Suppressor macrophage (primary cell): Measurements from ENCODE around the gene SOX10.

Experiments used
- DNase-seq, 4 experiments: peaks; one replicate each; pipeline ENCODE4 v3.0.0-alpha.2; 2020 to 2022

The SOX10 gene

DNA sequence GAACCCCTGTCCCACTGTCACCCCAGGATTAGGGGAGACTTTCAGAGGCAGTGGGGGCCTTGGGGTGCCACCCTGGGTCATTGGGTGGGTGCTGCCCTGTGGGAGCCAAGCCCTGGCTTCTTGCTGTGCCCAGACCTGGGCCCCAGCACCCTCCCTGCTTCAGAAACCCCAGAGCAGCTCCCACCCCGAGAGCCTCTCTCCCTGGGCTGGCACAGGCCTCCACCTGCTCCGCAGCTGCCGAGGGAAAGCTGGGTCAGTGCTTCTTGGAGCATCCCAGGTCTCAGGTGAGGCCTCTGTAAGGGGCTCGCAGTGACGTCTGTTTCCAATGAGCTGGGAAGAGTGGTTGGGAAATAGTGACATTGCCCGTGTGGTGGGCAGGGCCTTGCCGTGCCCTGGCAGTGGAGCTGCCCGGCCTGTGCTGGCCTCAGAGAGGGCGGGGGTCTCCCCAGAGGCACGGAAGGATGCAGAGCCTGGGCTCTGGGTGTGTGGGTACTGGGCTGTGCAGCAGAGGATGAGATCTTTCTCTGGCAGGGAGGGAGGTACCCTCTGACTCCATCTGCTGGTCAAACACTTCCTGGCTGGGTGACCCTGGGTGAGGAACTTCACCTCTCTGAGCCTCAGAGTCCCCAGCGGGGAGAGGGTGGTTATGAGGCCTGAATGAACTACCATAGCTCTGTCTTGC, 53.9 kb downstream of the SOX10 start:
- DNase-seq, result peak in 2 of 4 experiments; percentile 33 to 35

GRCh38 chr22:37929390-37929789, 55.0 kb downstream of the SOX10 start:
- no peak for DNase-seq

DNA sequence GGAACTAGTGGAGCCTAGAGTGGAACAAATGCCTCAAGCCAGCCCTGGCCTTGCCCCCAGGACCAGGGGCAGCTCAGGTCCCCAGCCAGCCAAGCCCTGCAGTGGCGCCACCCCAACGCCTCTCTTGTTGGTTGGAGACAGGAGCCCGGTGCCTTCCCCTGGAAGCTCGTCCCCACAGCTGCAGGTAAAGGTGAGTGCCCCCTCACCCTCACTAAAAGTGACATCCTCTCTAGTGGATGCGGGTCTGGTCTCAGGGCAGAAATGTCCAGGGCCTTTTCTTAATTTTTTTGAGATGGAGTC, 56.8 kb downstream of the SOX10 start:
- no peak for DNase-seq

DNA sequence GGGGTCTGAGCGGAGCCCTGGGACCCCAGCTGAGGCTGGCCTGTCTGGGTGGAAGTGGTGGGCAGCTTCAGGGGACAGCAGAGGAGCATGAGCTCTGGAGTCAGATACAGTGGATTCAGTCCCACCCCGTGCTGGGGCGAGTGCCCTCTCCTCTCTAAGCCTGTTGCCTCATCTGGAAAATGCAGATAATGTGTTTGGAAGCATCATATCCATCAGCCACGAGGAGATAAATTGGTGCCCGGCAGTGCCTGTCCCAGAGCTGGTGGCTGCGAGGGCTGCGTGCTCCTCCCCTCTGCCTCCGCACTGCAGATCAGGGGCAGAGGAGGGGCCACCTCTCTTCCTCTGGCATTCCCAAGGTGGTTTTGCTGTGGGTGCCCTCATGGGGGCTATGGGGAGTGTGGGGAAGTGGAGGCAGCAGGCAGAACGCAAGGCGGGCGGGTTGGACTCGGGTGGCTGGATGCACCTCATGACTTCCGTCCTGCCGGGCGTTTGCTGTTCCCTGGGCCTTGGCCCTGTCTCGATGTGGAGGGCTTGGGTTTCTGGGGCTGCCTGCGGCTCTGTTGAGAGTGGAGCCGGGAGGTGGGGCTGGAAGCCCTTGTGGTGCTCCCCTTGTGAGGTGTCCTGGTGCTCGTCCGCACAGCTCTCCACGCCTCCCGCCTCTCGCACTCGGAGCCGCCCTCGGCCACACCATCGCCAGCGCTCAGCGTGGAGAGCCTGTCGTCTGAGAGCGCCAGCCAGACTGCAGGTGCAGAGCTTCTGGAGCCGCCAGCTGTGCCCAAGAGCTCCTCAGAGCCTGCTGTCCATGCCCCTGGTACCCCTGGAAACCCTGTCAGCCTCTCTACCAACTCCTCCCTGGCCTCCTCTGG, 57.4 kb downstream of the SOX10 start:
- DNase-seq, result no peak

DNA sequence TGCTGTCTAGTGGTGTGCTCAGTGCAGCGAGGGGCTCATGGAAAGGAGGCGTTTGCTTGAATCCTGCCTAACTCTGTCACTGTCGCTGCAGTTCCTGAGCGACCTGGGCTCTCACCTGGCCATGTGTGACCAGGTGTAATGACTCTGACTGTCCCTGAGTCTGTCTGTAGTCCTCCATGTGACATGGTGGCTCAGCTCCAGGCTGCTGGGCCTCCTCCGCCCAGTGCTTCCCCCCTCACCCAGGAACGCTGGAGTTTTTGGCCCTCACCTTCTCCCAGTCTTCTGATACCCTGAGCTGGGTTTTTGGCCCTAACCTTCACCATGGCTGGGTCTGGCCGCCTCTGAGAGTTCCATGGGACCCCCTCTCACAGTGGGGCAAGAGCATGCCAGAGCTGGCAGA, 58.0 kb downstream of the SOX10 start:
- DNase-seq, result no peak

DNA sequence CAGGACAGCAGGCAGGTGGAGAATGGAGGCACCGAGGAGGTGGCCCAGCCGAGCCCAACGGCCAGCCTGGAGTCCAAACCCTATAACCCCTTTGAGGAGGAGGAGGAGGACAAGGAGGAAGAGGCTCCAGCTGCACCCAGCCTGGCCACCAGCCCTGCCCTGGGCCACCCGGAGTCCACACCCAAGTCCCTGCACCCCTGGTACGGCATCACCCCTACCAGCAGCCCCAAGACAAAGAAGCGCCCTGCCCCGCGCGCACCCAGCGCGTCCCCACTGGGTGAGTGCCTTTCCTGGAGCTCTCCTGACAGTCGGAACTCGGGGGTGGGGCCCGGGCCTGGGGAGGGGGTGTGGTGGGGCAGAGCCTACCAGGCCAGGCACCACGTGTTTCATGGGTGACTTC, 58.6 kb downstream of the SOX10 start:
- DNase-seq, result no peak

DNA sequence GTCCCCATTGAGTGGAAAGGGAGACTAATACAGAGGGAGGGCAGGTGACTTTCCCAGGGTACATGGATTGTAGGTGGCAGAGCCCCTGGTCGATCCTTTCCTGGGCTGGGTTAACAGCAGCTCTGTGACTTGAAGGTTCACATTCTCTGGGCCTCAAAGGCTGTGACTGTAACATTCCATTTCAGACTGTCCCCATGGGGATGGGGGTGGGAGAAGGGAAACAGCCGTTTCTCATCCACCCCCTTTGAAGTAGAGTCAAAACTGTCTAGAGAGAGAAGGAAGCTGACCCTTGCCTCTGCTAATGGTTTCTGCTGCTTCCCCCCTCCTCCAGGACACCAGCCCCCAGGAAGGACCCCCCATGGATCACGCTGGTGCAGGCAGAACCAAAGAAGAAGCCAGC, 59.0 kb downstream of the SOX10 start:
- DNase-seq, result no peak

DNA sequence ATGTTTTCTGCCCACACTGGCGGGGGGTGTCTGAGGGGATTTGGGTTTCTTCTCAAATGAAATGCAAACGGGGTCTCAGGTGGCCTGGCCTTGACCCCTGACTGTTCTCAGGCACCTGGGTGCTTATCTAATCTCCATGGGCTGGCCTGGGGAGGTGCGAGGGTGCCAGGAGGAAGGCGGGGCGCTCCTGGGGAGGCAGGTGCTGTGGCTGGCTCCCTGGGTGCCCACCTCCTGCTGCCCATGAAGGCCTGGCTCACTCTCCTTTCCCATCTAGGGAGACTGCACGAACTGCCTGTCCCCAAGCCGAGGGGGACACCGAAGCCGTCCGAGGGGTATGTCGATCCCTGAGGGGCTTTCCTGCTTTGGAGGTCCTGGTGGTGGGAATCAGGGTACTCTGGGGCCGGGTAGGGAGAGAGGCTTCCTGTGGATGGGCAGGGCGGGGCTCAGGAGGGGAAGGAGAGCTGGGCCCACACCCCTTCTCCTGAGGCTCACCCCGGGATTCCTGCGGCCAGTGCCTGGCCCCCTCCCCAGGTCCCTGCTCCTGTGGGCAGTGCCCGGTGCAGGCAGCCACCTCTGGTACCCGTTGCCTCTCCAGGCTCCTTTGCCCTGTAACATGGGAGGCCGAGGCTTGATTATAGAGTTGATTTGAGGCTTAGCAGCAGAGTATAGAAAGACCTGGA, 59.8 kb downstream of the SOX10 start:
- no peak for DNase-seq

DNA sequence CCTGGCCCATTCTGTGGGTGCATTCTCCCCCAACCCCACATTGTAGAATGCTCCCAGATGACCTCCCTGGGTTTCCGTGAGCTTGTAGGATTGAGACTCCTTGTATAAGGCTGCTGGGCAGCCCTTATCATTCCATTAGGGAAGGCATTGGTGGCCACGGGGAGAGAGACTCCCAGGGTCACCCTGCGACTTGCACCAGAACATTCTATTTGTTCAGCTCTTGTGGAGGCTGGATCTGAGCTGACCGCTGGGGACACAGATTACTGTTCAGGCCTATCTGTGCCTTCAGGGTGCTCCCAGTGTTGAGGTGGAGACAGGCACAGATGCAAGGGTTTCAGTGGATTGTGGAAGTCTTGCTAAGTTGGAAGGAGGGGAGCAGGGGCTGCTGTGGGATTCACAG, 60.4 kb downstream of the SOX10 start:
- DNase-seq, result no peak
